AG20443 (cell line): Measurements from ENCODE around the gene RGS12.
A peak's percentile ranks its signal among the peaks of the same experiment; 100 is the strongest.

ENCODE experiments used
- DNase-seq: peaks from one replicate; pipeline ENCODE4 v3.0.0; 2012; ENCODE audit warnings: low spot score, mixed read lengths

The RGS12 gene

GRCh38 chr4:3283916-3284315 lies 8.9 kb upstream of the RGS12 start:
- no peak for DNase-seq

- DNase-seq, result no peak
Observed at GRCh38 chr4:3284734-3285557, 7.9 kb upstream of the RGS12 start.

GRCh38 chr4:3285558-3286334 lies 7.1 kb upstream of the RGS12 start:
- peak; percentile 87 for DNase-seq

DNA sequence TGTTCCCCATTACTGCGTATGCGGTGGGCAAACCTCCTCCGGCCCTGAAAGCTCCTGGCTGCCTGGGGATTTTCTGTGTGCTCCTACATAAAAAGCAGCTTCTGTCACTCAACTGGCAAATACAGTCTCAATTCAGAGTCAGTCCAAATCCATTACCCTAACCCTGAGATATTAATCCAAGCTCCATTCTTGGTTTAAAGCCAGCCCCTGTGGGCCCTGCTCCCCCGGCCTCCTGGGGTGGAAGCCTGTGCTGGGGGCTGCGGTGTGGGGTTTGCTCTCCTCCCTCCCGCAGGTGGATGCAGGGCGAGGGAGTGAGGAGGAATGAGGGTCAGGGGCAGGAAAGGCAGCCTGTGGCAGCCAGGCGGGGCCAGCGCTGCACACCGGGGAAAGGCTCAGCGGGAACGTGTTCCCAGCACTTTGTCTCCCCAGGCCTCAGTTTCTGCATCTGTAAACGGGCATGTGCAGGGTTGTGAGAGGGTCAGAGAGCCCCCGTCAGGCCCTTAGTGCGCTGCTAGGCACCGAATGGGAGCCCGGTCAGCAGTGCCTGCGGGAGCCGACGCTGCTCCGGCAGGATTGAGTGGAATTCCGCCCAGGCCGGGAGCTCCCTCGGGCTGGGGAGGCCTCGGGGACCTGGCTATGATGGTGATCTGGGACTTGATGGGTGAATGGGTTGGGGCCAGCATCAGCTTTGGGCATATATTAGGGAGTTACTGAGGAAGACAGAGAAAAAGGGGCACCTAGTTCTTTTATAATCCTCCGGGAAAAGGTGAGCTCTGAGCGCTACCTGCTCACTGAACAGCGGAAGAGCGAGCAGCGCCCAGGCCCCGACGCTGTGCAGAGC lies 6.3 kb upstream of the RGS12 start:
- DNase-seq, result no peak

- DNase-seq, result no peak
Observed at GRCh38 chr4:3287271-3287971, 5.4 kb upstream of the RGS12 start.

DNA sequence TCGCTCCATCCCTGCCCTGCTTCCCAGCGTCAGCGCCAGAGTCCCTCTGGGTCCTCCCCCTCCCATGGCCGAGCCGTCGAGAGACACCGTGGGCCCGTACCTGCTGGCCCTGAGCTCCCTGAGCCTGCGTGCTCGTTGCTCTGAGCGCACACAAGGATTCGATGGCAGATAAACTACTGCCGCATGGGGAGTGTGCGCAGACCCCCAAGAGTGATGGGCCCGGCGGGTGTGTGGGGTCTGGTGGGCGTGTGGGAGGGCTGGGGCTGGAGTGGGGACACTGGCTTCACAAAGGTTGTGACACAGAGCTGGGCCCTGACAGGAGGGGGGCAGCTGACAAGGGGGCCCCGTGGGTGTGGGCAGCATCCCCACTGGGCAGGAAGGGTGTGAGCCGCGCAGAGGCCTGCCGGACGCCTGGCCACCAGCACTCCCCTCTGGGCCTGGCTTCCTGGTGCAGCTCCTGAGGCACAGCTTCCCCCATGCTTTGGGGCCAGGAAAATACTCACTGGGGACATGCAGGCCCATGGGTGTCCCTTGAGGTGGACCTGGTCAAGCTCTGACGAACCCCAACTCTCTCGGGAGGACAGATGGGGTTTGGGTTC lies 4.8 kb upstream of the RGS12 start:
- DNase-seq, result no peak

GRCh38 chr4:3288571-3289094 lies 4.2 kb upstream of the RGS12 start:
- DNase-seq, result no peak

DNA sequence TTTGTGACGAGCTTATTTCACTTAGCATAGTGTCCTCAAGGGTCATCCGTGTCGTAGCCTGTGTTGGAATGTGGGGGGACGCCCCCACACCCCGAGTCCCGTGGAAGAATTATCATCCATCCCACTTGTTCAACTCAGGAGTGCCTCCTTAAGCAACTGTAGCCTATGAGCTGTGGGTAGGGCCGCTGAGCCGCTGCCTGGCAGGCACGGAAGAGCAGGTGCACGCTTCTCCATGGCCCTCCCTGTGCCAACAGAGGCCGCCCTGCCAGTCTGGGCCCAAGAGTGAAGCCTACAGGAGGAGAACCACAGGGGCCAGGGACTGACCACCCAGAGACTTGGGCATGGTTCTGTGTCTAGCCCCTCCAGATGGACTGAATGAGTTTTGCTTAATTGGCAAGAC lies 2.3 kb upstream of the RGS12 start:
- no peak for DNase-seq

DNA sequence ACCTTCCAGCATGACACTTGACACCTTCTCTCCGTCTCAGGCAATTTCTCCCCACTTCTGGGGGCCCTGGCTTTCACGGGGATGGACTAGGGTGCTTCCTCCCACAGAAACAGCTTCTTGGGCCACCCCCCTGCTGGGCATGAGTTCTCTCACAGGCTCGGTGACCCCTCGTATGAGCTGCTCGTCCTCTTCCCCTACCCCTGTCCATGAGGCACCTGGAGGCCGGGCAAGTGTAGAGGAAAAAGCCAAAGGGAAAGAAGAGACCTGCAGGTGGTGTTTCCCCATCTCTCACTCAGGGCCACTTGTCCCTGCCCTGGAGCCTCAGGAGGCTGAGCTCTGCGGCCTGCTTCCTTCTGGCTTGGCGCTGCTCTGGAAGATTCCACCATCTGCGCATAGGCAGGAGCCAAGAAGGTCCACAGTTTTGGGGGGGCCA lies 1.9 kb upstream of the RGS12 start:
- DNase-seq, result no peak

DNA sequence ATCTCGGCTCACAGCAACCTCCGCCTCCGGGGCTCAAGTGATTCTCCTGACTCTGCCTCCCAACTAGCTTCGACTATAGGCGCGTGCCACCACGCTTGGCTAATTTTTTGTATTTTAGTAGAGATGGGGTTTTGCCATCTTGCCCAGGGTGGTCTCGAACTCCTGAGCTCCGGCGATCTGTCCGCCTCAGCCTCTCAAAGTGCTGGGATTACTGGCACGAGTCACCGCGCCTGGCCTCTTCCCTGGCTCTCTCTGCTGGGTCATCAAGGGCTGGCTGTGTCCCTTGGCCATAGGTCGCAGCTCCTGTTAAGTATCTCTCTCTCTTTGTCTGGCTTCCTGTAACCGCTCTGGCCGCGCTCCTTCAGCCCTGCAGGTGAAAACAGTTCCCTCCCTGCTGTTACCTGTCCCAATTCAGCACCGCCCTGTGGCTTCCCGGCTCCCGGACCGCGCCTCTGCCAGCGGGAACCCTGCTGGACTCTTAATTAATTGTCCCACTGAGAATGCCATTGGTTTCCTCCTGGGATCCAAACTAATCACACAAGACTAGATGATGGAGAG lies 1.3 kb upstream of the RGS12 start:
- DNase-seq, result no peak

DNA sequence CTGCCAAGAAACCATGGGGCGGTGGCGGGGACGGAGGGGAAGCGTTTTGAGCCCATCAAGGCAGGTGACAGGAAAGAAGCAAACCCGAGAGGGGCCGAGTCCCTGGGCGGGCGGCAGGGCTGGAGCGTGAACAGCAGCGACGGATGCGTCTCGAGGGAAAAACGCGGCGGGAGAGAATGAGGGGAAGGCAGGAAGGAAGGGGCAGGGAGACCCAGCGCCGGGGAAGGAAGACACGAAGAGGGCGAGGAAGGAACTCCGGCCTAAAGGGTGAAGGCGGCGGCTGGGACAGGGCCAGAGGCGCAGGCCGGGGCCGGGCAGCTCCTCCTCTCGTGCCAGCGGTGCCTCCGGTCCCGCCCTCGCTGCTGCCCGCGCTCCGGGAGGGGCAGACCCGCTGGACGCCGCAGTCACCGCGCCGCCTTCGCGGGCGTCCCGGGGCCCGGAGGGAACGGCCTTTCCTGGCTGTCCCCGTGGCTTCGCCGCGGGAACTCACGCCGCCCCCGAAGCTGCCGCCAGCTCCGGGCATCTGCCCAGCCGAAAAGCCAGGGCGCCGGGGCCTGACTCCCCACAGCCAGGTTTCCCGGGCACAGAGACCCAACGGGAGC lies 751 bp upstream of the RGS12 start:
- DNase-seq, result peak; percentile 84

DNA sequence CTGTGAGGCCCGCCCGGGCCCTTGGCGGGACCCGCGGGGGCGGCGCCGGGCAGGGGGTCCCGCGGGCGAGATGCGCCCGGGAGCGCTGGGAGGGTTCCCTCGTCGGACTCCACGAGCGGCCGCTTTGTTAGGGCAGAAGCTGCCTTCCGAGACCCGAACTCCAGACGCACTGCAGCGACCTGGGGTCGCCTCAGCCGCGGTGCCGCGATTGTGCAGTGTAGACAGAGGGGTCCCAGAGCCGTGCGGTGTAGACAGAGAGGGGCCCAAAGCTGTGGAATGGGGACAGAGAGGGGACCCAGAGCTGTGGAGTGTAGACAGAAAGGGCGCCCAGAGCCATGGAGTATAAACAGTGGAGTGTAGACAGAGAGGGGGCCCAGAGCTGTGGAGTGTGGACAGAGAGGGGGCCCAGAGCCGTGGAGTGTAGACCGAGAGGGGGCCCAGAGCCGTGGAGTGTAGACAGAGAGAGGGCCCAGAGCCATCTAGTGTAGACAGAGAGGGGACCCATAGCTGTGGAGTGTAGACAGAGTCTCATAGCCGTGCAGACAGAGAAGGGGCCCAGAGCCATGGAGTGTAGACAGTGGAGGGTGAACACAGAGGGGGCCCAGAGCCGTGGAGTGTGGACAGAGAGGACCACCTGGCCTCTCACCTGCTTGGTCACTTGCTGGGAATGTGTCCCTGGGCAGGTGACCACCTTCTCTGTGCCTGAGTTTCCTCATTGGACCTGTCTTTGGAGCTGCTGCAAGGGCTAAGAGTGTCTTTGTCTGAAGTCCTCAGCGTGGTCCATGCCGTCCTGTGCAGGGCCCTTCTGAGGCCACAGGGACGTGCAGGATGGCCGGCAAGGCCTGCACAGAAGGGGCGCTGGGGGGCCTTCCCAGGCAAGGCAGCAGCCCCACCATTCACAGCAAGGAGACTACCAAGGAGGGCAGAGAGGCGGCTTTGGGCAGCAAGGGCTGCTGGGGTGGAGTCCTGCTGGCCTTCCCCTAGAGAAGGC lies 875 bp downstream of the RGS12 start:
- no peak for DNase-seq

- no peak for DNase-seq
Observed at GRCh38 chr4:3294401-3295241, 1.8 kb downstream of the RGS12 start.

DNA sequence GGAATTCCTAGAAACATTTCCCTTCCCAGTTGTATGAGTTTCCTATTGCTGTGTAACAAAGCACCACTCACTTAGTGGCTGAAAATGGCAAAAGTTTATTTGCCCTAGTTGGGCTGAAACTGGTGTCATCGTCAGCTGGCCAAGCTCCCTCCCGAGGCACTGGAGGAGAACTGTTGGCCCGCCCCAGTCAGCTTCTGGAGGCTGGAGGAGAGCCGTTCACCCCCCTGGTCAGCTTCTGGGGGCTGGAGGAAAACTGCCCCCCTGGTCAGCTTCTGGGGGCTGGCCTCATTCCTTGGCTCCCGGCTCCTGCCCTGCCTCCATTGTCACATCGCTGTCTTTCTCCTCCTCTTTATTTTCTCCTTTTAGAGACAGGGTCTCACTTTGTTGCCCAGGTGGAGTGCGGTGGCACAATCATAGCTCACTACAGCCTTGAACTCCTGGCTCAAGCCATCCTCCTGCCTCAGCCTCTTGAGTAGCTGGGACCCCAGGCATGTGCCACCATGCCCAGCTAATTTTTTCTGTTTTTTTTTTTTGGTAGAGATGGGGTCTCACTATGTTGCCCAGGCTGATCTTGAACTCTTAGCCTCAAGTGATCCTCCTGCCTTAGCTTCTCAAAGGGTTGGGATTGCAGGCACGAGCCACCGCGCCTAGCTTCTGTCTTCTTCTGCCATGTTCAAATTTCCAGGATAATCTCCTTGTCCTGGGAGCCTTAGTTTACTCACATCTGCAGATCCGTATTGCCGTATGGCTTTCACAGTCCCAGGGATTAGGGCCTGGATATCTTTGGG lies 3.2 kb downstream of the RGS12 start:
- DNase-seq, result no peak

GRCh38 chr4:3296651-3297050 lies 3.8 kb downstream of the RGS12 start:
- no peak for DNase-seq

GRCh38 chr4:3297066-3297859 lies 4.4 kb downstream of the RGS12 start:
- DNase-seq, result no peak
